Measurements from ENCODE around the gene GFRA1. TPM values are rescaled to one million over a fixed set of nuclear protein-coding genes. Genes with fewer than 3 reads are reported as not detected.

The GFRA1 gene
- total and polyA plus RNA-seq, 2 of the 4 experiments (the other 2 are of a cell fraction) = 9.1 to 9.3 TPM

DNA sequence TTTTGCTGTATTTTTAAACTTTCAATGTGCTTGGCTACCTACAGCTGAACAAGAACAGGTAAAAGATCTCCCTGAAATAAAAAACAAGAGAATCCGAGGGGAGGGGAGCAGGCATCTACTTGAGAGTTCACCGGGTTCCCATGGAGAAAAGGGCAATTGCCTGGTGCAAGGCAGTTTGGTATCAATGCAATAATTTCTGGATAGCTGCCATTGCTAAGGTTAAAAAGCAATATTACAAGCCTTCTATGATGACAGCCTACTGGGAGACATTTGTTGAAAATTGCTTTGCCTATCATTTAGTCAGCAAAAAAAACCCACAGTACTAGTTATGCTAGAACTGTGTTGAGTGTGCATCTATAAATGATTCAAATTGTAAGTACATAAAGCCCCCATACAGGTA, 82.1 kb downstream of the GFRA1 start:
- dilution Hi-C loops (cut with HindIII; ENCODE audit: low sequenced_read_pairs, unreplicated experiment) = no loop called here
- H3K9ac ChIP-seq (ENCODE audit: low read depth, low read length) = no peak overlapping the region

More for the DNA sequence above, 82.1 kb downstream of the GFRA1 start:
- no peaks in the 10 kb centered on the region for H3K79me1 ChIP-seq (ENCODE audit: low read depth in 1 of 2, low read length in 2 of 2)
- H4K91ac ChIP-seq (ENCODE audit: insufficient read depth, low read depth, low read length) = no peak overlapping the region
- H2BK5ac ChIP-seq (ENCODE audit: low read depth, low read length, poor library complexity, severe bottlenecking) = no peak overlapping the region
- H3K14ac ChIP-seq (replicated peaks; ENCODE audit: low read depth, low read length) = no peak overlapping the region
- no peak overlapping the region for H3K4ac ChIP-seq (ENCODE audit: low read depth, low read length)
- no peak overlapping the region for H2AFZ ChIP-seq (replicated peaks; ENCODE audit: low read length, poor library complexity)
- intact Hi-C loops (cut with micrococcal nuclease) = no loop called here
- H3K9me3 ChIP-seq (ENCODE audit: control insufficient read depth, insufficient read depth, low read length) = peaks cover 6% of the 10 kb centered on the region; the same call in 1 of the 2 replicates
- ATAC-seq (ENCODE audit: low read depth) (no peak), DNase-seq (no peak)
- no peaks in the 10 kb centered on the region for H4K20me1 ChIP-seq (ENCODE audit: insufficient read depth, low read length)
- H2BK20ac ChIP-seq (ENCODE audit: low read depth, low read length) = no peak overlapping the region
- no peak overlapping the region for H4K8ac ChIP-seq (ENCODE audit: low read depth in 2 of 2, low read length in 2 of 2)
- BruUV-seq (replicated peaks) = no TSS peak
- H3K27me3 ChIP-seq (ENCODE audit: control insufficient read depth, insufficient read depth, low read length) = no peaks in the 10 kb centered on the region
- H3K27ac ChIP-seq (ENCODE audit: insufficient read depth, low read length) = no peak overlapping the region
- H3K9me1 ChIP-seq (ENCODE audit: insufficient read depth, low read length) = no peaks in the 10 kb centered on the region
- in situ Hi-C loops (cut with MboI; ENCODE audit: low sequenced_read_pairs) = no loop called here
- no CpG with 5 or more reads among the region's 2 CpGs for WGBS, 2 experiments (ENCODE audit: extremely low coverage in 2 of 2, insufficient read length in 1 of 2)
- no peaks in the 10 kb centered on the region for H3K36me3 ChIP-seq (ENCODE audit: control insufficient read depth, insufficient read depth, low read length)
- H3K56ac ChIP-seq (ENCODE audit: extremely low read depth, insufficient read depth, low read length) = no peak overlapping the region
- CTCF ChIA-PET = interaction anchor here (0.5 kb wide), 1 partner anchor 20 kb away, joined by 3 read pairs; no protein-coding TSS in a partner anchor
- H2BK120ac ChIP-seq (ENCODE audit: low read depth, low read length) = no peak overlapping the region
- no peak overlapping the region for H3K4me3 ChIP-seq (ENCODE audit: insufficient read depth, low read depth, low read length)
- no peak overlapping the region for H3K23ac ChIP-seq (ENCODE audit: low read depth, low read length)
- no peak overlapping the region for H3K18ac ChIP-seq (ENCODE audit: low read depth, low read length)
- no peak overlapping the region for H2BK15ac ChIP-seq (ENCODE audit: low read depth, low read length)
- H2AK5ac ChIP-seq (ENCODE audit: low read depth, low read length) = no peak overlapping the region
- no peak overlapping the region for H4K5ac ChIP-seq (ENCODE audit: low read depth, low read length)
- no peaks in the 10 kb centered on the region for H3K4me1 ChIP-seq (ENCODE audit: control insufficient read depth, insufficient read depth, low read length)
- POLR2A ChIA-PET (ENCODE audit: unreplicated experiment) = no interaction called here
- no peak overlapping the region for H3K4me2 ChIP-seq (ENCODE audit: low read depth, low read length)
- H2AK9ac ChIP-seq (replicated peaks; ENCODE audit: low read depth, low read length, poor library complexity) = no peak overlapping the region
- TF ChIP-seq FOS (IDR thresholded peaks at IDR 0.05; ENCODE audit: low read depth, low read length) (no peak), CEBPB (IDR thresholded peaks at IDR 0.05; ENCODE audit: low read depth, low read length) (no peak), MAFK (IDR thresholded peaks at IDR 0.05; ENCODE audit: low read depth, low read length) (no peak), CHD1 (IDR thresholded peaks at IDR 0.05; ENCODE audit: low read depth, low read length) (no peak), MXI1 (IDR thresholded peaks at IDR 0.05; ENCODE audit: borderline replicate concordance, low read depth, low read length) (no peak), RFX5 (IDR thresholded peaks at IDR 0.05; ENCODE audit: low read depth, low read length) (no peak), MAZ (IDR thresholded peaks at IDR 0.05; ENCODE audit: borderline replicate concordance, low read depth, low read length) (no peak), BHLHE40 (IDR thresholded peaks at IDR 0.05; ENCODE audit: low read depth, low read length) (no peak), NFE2L2 (IDR thresholded peaks at IDR 0.05; ENCODE audit: low read depth, low read length) (no peak), RAD21 (IDR thresholded peaks at IDR 0.05; ENCODE audit: low read length) (no peak), SMC3 (IDR thresholded peaks at IDR 0.05; ENCODE audit: low read depth, low read length) (no peak)
- TF ChIP-seq, protein P1, sequence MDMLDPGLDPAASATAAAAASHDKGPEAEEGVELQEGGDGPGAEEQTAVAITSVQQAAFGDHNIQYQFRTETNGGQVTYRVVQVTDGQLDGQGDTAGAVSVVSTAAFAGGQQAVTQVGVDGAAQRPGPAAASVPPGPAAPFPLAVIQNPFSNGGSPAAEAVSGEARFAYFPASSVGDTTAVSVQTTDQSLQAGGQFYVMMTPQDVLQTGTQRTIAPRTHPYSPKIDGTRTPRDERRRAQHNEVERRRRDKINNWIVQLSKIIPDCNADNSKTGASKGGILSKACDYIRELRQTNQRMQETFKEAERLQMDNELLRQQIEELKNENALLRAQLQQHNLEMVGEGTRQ (IDR thresholded peaks at IDR 0.05; ENCODE audit: low read depth, low read length) = no peak
- TF ChIP-seq, protein P2, sequence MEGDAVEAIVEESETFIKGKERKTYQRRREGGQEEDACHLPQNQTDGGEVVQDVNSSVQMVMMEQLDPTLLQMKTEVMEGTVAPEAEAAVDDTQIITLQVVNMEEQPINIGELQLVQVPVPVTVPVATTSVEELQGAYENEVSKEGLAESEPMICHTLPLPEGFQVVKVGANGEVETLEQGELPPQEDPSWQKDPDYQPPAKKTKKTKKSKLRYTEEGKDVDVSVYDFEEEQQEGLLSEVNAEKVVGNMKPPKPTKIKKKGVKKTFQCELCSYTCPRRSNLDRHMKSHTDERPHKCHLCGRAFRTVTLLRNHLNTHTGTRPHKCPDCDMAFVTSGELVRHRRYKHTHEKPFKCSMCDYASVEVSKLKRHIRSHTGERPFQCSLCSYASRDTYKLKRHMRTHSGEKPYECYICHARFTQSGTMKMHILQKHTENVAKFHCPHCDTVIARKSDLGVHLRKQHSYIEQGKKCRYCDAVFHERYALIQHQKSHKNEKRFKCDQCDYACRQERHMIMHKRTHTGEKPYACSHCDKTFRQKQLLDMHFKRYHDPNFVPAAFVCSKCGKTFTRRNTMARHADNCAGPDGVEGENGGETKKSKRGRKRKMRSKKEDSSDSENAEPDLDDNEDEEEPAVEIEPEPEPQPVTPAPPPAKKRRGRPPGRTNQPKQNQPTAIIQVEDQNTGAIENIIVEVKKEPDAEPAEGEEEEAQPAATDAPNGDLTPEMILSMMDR (conservative IDR thresholded peaks at IDR 0.05; ENCODE audit: low read depth, low read length) = no peak
